Uterus (tissue), 2 donors: ENCODE results near the gene SRPK2.

Experiments used
- CTCF ChIP-seq, 4 experiments: fragments of 200-600 bp in 2 of 4; fragments of 450-650 bp in 2 of 4; sonication (generic) in 2 of 4; IDR thresholded peaks; one replicate each; pipeline ENCODE4 v1.5.1; 2016 to 2019; ENCODE audit warnings: antibody characterized with exemption in 4 of 4, mild to moderate bottlenecking in 2 of 4, moderate library complexity in 1 of 4
- POLR2A ChIP-seq, 2 donors: fragments of 450-650 bp; IDR thresholded peaks; one replicate each; pipeline ENCODE4 v1.6.1; 2016; ENCODE audit warnings: antibody characterized with exemption in 2 of 2, mild to moderate bottlenecking in 1 of 2, moderate library complexity in 1 of 2

- TF ChIP-seq POLR2A (IDR thresholded peaks at IDR 0.05) (no peak), CTCF (IDR thresholded peaks at IDR 0.05) (no peak)
These were observed 235.2 kb downstream of the SRPK2 start for GRCh38 chr7:105153531-105153930.
